Stimulated activated CD4-positive, alpha-beta T cell treated with anti-CD3 and anti-CD28 coated beads, Interleukin-2, amount 100 ng/mL, for 4 hours (primary cell): ENCODE measurements around the gene FAM107B.

ENCODE experiments used
- DNase-seq: peaks from one replicate; pipeline ENCODE4 v3.0.0-alpha.2; 2020; ENCODE audit warnings: low read depth

FAM107B gene

DNA sequence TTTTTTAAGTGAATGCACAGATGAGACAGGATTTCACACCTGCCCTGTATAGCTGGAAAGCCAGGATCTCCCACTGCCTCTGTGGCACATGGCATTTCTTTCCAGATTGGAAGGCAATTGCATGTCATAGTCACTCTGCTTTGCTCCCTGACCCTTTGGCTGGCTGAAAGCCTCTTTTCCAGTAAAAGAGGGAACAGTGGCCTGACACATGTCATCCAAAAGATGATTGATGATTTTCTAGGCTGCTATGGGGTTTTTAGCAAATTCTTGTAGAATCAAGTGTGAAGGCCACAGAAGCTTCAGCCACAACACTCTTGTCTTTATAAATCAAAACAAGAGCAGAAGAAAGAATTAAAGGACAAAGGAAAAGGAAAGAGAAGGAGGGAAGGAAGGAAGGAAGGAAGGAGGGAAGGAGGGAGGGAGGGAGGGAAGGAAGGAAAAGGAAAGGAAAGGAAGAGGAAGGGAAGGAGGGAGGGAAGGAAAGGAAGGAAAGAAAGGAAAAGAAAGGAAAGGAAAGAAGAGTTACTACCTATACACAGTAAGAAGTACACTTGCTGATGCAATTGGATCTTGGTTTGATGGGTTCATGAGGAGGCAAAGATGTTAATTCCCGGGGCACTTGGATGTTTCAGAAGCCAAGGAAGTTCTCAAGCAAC, 285.0 kb downstream of the FAM107B start:
- no peak for DNase-seq

DNA sequence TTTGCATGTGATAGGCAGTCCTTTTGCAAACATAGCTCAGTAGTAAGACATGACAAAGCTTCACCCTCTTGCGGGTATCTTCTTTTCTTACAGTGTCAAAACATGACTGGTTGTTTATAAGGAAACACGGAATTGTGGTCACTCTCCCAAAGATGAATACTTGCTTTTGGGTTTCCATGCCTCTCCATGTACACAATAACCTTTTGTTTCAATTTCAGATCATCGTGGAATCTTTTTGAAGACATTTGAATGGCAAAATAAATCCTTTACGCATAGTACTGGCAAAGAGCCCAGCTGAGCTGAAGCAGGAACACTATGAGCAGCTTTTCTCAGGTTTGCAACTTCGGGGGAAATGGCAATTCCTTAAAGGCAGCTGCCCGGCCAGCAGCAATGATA, 287.2 kb downstream of the FAM107B start:
- no peak for DNase-seq

DNA sequence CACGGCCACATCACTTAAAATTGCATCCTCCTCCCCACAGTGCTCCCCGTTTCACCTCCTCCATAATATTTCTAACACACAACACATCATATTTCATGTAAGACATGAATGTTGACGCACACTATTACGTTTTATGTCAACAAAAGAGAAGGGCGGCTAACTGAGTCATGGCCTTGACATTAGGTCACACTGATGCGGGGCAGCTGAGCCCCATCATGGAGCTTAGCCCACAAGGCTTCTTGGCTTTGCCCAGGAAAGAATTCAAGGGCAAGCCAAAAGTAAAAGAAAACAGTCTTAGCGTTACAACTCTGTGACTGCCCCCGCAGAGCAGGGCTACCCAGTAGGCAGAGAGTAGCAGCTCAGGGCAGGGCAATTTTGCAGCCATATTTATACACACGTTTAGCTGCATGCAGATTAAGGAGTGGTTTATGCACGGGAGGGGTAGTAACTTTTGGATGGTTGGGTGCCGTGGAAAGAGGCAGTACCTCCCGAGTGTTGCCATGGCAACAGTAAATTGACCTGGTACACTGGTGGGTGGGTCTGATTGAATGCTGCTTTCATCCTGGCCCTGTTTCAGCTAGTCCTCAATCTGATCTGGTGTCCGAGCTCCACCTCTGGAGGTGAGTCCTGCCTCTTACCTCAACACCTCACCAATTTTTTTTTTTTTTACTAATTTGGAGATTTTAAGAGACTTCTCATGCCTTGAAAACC, 287.8 kb downstream of the FAM107B start:
- no peak for DNase-seq

DNA sequence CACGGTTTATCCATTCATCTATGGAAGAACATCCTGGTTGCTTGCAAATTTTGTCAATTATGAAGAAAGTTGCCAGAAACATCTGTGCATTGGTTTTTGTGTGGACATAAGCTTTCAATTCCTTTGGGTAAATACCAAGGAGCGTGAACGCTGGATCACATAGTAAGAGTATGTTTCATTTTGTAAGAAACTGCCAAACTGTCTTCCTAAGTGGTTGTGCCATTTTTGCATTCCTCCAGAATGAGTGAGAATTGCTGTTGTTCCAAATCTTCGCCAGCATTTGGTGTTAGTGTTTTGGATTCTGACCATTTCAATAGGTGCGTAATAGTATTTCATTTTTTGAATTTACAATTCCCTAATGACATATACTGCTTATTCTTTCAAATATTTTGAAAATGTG, 288.7 kb downstream of the FAM107B start:
- DNase-seq = no peak

DNA sequence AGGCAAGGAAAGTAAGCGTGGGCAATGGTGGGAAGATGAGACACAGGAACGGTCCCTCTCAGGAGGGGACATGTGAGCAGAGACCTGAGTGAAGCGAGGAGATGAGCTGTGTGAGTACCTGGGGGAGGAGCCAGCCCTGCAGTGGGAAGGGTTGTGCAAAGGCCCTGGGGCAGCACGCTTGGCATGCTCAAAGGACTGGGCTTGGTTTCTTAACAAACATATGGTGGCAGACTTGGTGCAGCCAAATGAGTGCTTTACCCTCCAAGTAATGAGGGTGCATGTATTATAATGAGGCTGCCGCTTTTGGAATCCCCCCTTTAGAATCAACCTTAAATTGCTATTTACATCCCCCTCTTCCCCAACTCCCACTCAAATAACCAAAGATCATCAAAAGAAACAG, 291.3 kb downstream of the FAM107B start:
- no peak for DNase-seq

DNA sequence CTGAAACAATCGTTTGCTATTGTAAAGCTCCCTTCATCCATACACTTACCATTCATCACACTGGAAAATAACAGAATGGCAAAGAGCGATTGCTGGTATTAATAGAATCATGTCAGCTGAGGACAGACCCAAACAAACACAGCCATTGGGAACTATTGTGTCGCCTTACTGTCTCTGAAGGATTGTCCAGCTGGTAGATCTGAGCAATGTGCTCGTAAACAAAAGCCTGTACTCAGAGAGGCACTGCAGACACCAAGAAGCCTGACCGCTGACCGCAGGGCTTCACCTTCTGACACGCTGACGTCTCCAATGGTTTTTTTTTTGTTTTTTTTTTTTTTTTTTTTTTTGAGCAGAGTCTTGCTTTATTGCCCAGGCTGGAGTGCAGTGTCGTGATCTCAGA, 292.9 kb downstream of the FAM107B start:
- no peak for DNase-seq

DNA sequence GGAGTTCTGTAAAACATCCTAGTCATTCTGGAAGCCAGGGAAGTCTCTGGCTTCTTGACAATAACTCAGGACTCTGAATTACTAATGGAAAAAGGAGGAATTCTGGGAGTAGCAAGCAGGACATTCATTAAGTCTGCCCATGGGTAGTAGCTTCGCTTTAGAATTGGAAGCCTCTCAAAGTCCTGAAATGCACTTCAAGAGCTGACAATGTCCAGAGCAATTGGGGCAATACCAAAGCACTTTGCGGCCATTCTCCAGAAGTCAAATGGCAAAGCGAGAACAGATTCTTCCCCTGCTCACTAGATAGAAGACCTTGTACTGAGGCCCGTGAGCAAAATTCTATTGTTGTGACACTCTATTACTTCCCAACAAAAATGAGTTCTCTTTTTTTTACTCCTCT, 293.7 kb downstream of the FAM107B start:
- no peak for DNase-seq

DNA sequence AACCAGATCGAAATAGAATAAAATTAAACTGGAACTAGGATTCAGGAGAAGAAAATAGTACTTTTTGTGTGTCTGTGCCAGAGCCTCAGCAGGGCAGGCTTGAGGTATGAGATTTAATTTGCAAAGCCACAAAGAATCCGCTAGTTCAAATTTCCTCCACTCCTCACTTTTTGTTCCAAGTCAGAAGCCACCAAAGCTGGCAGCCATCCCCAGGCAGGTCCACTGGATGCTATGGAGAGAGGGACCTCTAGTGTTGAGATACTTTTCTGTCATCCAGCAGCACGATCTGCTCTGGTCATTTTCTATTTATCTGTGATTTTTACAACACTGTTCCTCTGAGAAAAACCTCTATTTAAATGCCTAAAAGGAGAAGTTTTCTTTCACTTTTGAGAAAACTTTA, 296.1 kb downstream of the FAM107B start:
- no peak for DNase-seq

DNA sequence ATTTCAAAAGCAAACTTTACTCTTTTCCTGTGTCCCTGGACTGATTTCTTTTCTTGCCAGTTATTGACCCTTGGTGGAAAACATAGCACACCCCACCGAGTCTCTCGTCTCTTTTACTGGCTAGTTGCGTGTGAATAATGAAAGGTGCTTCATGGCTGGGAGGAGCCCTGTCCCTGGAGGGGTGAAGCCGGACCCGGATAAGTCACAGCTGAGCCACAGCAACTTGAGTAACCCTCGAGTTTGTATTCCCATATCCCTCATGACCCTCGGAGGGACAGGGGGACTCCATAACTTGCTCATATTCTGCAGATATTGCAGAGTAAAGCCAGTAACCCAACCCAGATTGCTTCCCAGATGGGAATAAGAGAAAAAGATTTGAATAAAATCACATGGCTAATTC, 296.5 kb downstream of the FAM107B start:
- DNase-seq = no peak

DNA sequence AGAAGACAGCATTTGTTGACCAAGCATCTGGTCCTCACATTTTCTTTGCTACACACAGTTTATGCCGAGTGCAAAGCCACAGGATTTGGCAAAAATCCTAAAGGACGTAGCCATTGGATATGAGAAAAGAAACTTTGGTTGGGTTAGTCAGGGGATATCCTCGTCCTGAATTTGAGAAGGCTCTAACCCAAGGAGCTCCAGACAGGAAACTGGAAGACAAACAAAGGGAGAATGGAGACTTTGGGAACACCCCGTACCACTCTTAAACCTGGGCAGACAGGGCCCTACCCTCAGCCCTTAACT, 297.3 kb downstream of the FAM107B start:
- no peak for DNase-seq

DNA sequence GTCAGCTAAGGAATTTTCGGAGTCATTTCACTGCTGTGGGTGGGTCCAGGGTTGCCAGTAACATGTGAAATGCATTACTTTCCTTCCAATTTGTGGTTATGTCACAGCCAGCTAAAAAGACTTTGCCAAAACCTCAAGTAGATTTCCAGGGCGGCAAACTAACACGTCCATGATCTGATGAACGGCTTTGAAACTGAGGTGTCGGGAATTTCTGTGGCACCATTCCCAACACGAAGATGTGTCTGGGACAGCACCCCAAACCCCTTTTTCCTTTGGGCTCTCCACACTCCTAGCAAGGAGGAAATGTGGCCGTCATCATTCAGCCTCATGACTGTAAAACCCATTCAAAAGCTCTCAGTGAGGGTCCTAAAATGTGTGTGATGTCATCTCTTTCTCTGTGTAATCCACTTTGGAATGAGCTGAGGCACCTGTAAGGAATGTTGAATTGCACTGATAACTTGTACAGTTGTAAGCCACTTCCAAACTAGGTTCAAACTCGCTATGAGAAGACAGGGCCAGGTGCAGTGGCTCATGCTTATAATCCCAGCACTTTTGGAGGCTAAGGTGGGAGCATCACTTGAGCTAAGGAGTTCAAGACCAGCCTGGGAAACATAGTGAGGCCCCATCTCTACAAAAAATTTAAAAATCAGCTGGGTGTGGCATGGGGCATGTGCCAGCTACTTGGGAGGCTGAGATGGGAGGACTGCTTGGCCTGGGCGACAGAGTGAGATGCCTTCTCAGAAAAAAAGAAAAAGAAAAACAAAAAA, 297.9 kb downstream of the FAM107B start:
- no peak for DNase-seq

DNA sequence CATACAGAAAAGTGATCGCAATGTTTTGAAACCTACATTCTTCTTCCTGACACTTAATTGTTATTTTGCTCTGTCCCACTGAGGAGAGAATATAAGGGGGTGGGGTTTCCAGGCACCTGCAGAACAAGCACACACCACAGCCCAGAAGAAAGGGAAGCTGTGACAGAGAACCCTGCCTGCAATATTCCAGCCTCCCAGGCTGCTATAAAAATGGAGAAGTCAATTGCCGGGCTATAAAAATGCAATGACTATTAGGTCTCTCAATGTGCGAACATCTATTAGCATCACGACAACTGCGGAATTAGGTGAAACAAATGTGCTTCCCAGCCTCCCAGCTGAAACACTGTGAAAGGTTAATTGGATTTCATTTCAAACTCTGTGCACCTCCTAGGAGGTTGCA, 298.7 kb downstream of the FAM107B start:
- no peak for DNase-seq

DNA sequence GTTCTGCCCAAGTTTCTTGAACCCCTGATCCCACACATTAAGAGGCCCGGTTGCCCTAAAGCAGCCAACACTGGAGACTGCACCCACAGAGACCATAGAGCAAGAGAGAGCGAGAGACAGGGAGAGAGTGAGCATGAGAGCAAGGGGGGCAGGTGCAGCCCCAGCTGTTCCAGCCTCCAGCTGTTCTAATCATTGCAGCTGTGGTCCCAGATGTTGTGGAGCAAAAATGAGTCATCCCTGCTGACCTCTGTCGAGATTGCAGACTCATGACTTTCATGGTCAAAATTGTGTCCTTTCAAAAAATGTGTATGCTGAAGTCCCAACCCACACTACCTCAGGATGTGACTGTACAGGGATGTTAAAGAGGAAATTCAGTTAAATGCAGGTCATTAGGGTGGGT, 300.0 kb downstream of the FAM107B start:
- DNase-seq = no peak

DNA sequence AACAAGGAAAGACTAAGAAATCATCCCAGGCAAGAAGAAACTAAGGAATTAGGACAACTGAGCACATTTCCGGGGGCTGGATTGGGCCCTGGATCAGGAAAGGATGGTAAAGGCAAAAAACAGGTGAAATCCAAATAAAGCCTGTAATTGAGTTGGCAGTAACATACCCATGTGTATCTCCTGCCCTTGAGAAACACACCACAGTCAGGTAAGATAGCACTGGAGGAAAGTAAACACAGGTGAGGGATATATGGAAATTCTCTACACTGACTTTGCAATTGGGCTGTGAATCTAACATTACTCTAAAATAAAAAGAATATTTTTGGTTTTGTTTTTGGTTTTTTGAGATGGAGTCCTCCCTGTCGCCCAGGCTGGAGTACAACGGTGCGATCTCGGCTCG, 303.8 kb downstream of the FAM107B start:
- DNase-seq = no peak

DNA sequence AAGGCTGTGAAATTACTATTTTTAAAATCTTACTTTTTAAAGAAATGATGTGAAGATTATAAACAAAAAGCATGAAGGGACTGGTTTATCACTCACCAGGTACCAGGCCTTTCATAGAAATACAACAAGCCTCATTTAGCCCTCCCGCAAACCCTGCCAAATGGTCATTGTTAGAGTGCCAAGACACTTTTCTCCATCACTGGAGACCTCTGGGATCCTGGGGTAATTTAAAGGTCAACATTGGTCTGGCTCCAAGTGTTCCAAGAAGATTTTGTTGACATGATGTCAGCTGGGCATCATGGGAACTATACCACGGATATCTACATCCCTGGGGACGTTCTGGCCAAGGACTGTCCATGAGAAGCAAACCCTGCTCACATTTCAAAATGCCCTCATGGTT, 306.0 kb downstream of the FAM107B start:
- no peak for DNase-seq
